Fibroblast of lung (primary cell): Measurements from ENCODE around the gene SCN2A. TPM values are rescaled to one million over a fixed set of nuclear protein-coding genes. Genes with fewer than 3 reads are reported as not detected.

Experiments
- DNase-seq, 2 donors: peaks; one replicate each; pipeline versions ENCODE4 v3.0.0 to v3.0.0-alpha.2; 2010; ENCODE audit warnings: low read depth in 2 of 2
- H2AFZ ChIP-seq: 2 replicates; pipeline ENCODE4 v1.5.1; 2012; ENCODE audit warnings: low read length, control low read depth, inconsistent platforms
- H3K27ac ChIP-seq: 2 replicates; pipeline ENCODE4 v1.5.1; 2011; ENCODE audit warnings: low read length, control low read depth; ENCODE audit not compliant: insufficient read depth
- H3K27me3 ChIP-seq: 2 replicates; pipeline ENCODE4 v1.5.1; 2011; ENCODE audit warnings: mild to moderate bottlenecking, low read length; ENCODE audit not compliant: control insufficient read depth, insufficient read depth
- H3K36me3 ChIP-seq: 2 replicates; pipeline ENCODE4 v1.5.1; 2011; ENCODE audit warnings: low read length; ENCODE audit not compliant: control insufficient read depth, insufficient read depth
- H3K4me1 ChIP-seq: 2 replicates; pipeline ENCODE4 v1.5.1; 2011; ENCODE audit warnings: low read length; ENCODE audit not compliant: control insufficient read depth, insufficient read depth; ENCODE audit errors: extremely low read depth
- H3K4me2 ChIP-seq: 2 replicates; pipeline ENCODE4 v1.5.1; 2011; ENCODE audit warnings: low read length, control low read depth; ENCODE audit not compliant: insufficient read depth; ENCODE audit errors: extremely low read depth
- H3K4me3 ChIP-seq, 4 experiments: fragments of 200-600 bp in 1 of 4; sonication (generic) in 1 of 4; replicated peaks in 1 of 4; 2 replicates each; pipeline ENCODE4 v1.5.1; 2011 to 2016; ENCODE audit warnings: low read length in 4 of 4, low read depth in 3 of 4, mild to moderate bottlenecking in 3 of 4, control low read depth in 2 of 4, inconsistent platforms in 1 of 4, mixed read lengths in 1 of 4; ENCODE audit not compliant: insufficient read depth in 1 of 4; ENCODE audit errors: control extremely low read depth in 1 of 4
- H3K79me2 ChIP-seq: 2 replicates; pipeline ENCODE4 v1.5.1; 2012; ENCODE audit warnings: mild to moderate bottlenecking, low read length, inconsistent platforms; ENCODE audit not compliant: control insufficient read depth, insufficient read depth
- H3K9ac ChIP-seq: 2 replicates; pipeline ENCODE4 v1.5.1; 2011; ENCODE audit warnings: mild to moderate bottlenecking, low read length, control low read depth; ENCODE audit not compliant: insufficient read depth
- H3K9me3 ChIP-seq: 2 replicates; pipeline ENCODE4 v1.5.1; 2012; ENCODE audit warnings: low read depth, low read length; ENCODE audit not compliant: control insufficient read depth, insufficient read depth
- H4K20me1 ChIP-seq: 2 replicates; pipeline ENCODE4 v1.5.1; 2011; ENCODE audit warnings: low read length; ENCODE audit not compliant: control insufficient read depth, insufficient read depth; ENCODE audit errors: extremely low read depth
- CTCF ChIP-seq, 2 donors: IDR thresholded peaks in 1 of 2; conservative IDR thresholded peaks in 1 of 2; 1 replicate in 1 of 2; 2 replicates in 1 of 2; pipeline ENCODE4 v1.5.1; 2011 to 2012; ENCODE audit warnings: low read length in 2 of 2, control low read depth in 1 of 2, inconsistent platforms in 1 of 2, low read depth in 1 of 2, mild to moderate bottlenecking in 1 of 2
- EZH2 ChIP-seq: IDR thresholded peaks from 2 replicates; pipeline ENCODE4 v1.5.1; 2012; ENCODE audit warnings: low read length, control low read depth, mild to moderate bottlenecking; ENCODE audit errors: missing control alignments
- polyA plus RNA-seq, 2 donors: library from polyadenylated mRNA; depleted of rRNA in 1 of 2; stranded (reverse) in 1 of 2; unstranded in 1 of 2; fragments of >200 nt; gene quantifications; 2 replicates each; pipeline ENCODE4 v1.2.1, GENCODE V29; 2011 to 2012; ENCODE audit warnings: missing spikeins in 1 of 2
- total RNA-seq: library from RNA; depleted of rRNA; stranded (reverse); fragments of >200 nt; gene quantifications from 2 replicates; pipeline ENCODE4 v1.2.1, GENCODE V29; 2014

SCN2A gene
- total and polyA plus RNA-seq, 2 donors (not counting 1 experiment from before 2014, with no cell fraction given): 0.76 to 7.1 TPM

DNA sequence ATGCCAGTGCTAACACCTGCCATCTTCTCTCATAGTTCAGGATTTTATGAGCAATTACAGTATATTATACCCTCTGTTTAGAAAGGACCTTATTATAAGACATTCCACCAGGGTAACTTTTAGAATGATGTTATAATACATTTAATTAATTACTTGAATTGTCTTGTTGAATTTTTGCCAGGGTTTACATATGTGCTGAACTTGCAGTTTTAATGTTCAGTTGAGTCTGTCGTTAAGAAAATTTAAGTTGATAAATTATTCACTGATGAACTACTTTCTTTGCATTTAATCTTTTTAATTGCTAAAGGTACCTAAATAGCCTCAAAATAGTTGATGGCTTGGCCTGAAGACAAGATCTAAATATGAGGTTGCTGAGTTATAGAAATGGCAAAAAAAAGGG is 68.1 kb downstream of the SCN2A start:
- no peaks in the 10 kb centered on the region for H4K20me1 ChIP-seq
- no peaks in the 10 kb centered on the region for H3K36me3 ChIP-seq
- no peak overlapping the region for H3K4me2 ChIP-seq
- no peak overlapping the region for H3K27ac ChIP-seq
- DNase-seq: no peak
- no peaks in the 10 kb centered on the region for H3K9me3 ChIP-seq
- H3K27me3 ChIP-seq: no peaks in the 10 kb centered on the region
- no peaks in the 10 kb centered on the region for H3K4me1 ChIP-seq
- no peaks in the 10 kb centered on the region for H3K79me2 ChIP-seq
- H3K4me3 ChIP-seq: no peak overlapping the region
- no peak overlapping the region for H2AFZ ChIP-seq
- TF ChIP-seq EZH2: no peak
- no peak for TF ChIP-seq CTCF (conservative IDR thresholded peaks at IDR 0.05 in 1 of 2, IDR thresholded peaks at IDR 0.05 in 1 of 2; ENCODE audit: low read depth in 1 of 2, low read length in 2 of 2)
- H3K9ac ChIP-seq: no peak overlapping the region

- Histone ChIP-seq H3K36me3 (no peaks in the 10 kb centered on the region), H3K4me3 (no peak overlapping the region)
- DNase-seq: no peak
Observed at GRCh38 chr2:165311949-165312348, 72.7 kb downstream of the SCN2A start.

DNA sequence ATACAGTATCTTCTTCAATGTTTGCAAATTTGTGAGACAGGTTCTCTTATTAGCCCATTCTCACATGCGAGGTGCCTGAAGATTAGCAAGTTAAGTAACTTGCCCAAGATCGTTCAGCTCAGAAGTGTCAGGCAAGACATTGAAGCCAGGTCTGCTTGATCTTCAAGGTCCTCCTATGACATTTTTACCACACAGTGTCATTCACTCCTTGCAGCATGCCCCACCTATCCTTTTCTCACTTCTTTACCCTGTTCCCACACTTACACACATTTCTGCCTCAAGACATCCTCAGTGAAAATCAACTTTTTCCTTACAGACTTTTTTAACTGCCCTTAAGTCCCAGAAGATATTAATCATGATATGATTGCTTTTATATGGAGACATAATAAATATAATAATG is 73.8 kb downstream of the SCN2A start:
- no peaks in the 10 kb centered on the region for H4K20me1 ChIP-seq
- H3K79me2 ChIP-seq: no peaks in the 10 kb centered on the region
- H3K9me3 ChIP-seq: no peaks in the 10 kb centered on the region
- no peak overlapping the region for H3K4me2 ChIP-seq
- no peak overlapping the region for H2AFZ ChIP-seq
- no peaks in the 10 kb centered on the region for H3K4me1 ChIP-seq
- no peak overlapping the region for H3K9ac ChIP-seq
- H3K4me3 ChIP-seq: no peak overlapping the region
- H3K36me3 ChIP-seq: no peaks in the 10 kb centered on the region
- DNase-seq: no peak
- TF ChIP-seq CTCF (conservative IDR thresholded peaks at IDR 0.05 in 1 of 2, IDR thresholded peaks at IDR 0.05 in 1 of 2; ENCODE audit: low read depth in 1 of 2, low read length in 2 of 2): no peak
- no peak for TF ChIP-seq EZH2
- no peaks in the 10 kb centered on the region for H3K27me3 ChIP-seq
- H3K27ac ChIP-seq: no peak overlapping the region

More at GRCh38 chr2:165311949-165312348, 72.7 kb downstream of the SCN2A start:
- no peaks in the 10 kb centered on the region for H4K20me1 ChIP-seq
- H3K79me2 ChIP-seq: no peaks in the 10 kb centered on the region
- H3K4me1 ChIP-seq: no peaks in the 10 kb centered on the region
- TF ChIP-seq CTCF (conservative IDR thresholded peaks at IDR 0.05 in 1 of 2, IDR thresholded peaks at IDR 0.05 in 1 of 2; ENCODE audit: low read depth in 1 of 2, low read length in 2 of 2) (no peak), EZH2 (no peak)
- no peak overlapping the region for H3K4me2 ChIP-seq
- H3K9me3 ChIP-seq: no peaks in the 10 kb centered on the region
- H2AFZ ChIP-seq: no peak overlapping the region
- no peak overlapping the region for H3K9ac ChIP-seq
- no peak overlapping the region for H3K27ac ChIP-seq
- no peaks in the 10 kb centered on the region for H3K27me3 ChIP-seq
